ENCODE results near the gene TRABD2B. TPM values are rescaled to one million over a fixed set of nuclear protein-coding genes. Genes with fewer than 3 reads are reported as not detected.
A peak's percentile ranks its signal among the peaks of the same experiment; 100 is the strongest.

TRABD2B gene
- total RNA-seq, 2 donors from 2014 or later = 1.1 to 2.1 TPM

- 3% methylated on average over 42 of the region's 80 CpGs for WGBS
- DNase-seq (ENCODE audit: low spot score) = no peak
- Histone ChIP-seq H3K4me1 (replicated peaks) (no peaks in the 10 kb centered on the region), H3K27me3 (replicated peaks; ENCODE audit: insufficient read depth) (peaks cover 3% of the 10 kb centered on the region), H3K9me3 (no peaks in the 10 kb centered on the region), H3K27ac (peak overlapping the region; percentile 58 to 65), H3K4me3 (peak overlapping the region; percentile 48 to 54), H3K36me3 (no peaks in the 10 kb centered on the region)
- intact Hi-C loops (cut with DNase I) = loop anchor here (5.0 kb wide), 1 partner anchor 66 kb away; no protein-coding TSS in a partner anchor
- no peak for TF ChIP-seq POLR2AphosphoS5 (IDR thresholded peaks at IDR 0.05)
- TF ChIP-seq, protein P1, sequence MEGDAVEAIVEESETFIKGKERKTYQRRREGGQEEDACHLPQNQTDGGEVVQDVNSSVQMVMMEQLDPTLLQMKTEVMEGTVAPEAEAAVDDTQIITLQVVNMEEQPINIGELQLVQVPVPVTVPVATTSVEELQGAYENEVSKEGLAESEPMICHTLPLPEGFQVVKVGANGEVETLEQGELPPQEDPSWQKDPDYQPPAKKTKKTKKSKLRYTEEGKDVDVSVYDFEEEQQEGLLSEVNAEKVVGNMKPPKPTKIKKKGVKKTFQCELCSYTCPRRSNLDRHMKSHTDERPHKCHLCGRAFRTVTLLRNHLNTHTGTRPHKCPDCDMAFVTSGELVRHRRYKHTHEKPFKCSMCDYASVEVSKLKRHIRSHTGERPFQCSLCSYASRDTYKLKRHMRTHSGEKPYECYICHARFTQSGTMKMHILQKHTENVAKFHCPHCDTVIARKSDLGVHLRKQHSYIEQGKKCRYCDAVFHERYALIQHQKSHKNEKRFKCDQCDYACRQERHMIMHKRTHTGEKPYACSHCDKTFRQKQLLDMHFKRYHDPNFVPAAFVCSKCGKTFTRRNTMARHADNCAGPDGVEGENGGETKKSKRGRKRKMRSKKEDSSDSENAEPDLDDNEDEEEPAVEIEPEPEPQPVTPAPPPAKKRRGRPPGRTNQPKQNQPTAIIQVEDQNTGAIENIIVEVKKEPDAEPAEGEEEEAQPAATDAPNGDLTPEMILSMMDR (IDR thresholded peaks at IDR 0.05) = no peak
- no peak for TF ChIP-seq POLR2A (IDR thresholded peaks at IDR 0.05)
Observed at GRCh38 chr1:47996406-47997226, 569 bp downstream of the TRABD2B start.

GRCh38 chr1:47996060-47996405 lies 1.2 kb downstream of the TRABD2B start:
- no peaks in the 10 kb centered on the region for H3K36me3 ChIP-seq
- H3K4me3 ChIP-seq = peak overlapping the region; percentile 48 to 54
- no peaks in the 10 kb centered on the region for H3K9me3 ChIP-seq
- H3K27ac ChIP-seq = peak overlapping the region; percentile 58 to 65
- 55% methylated on average over 7 of the region's 7 CpGs for WGBS
- no peaks in the 10 kb centered on the region for H3K4me1 ChIP-seq (replicated peaks)
- TF ChIP-seq, protein P1 (IDR thresholded peaks at IDR 0.05) = no peak
- TF ChIP-seq POLR2A (IDR thresholded peaks at IDR 0.05) (no peak), POLR2AphosphoS5 (IDR thresholded peaks at IDR 0.05) (no peak)
- intact Hi-C loops (cut with DNase I) = loop anchor here (5.0 kb wide), 1 partner anchor 66 kb away; no protein-coding TSS in a partner anchor
- no peak for DNase-seq (ENCODE audit: low spot score)
- peaks cover 3% of the 10 kb centered on the region for H3K27me3 ChIP-seq (replicated peaks; ENCODE audit: insufficient read depth)

GRCh38 chr1:47995306-47996050 lies 1.7 kb downstream of the TRABD2B start:
- no peaks in the 10 kb centered on the region for H3K36me3 ChIP-seq
- intact Hi-C loops (cut with DNase I) = loop anchor here (5.0 kb wide), 1 partner anchor 67 kb away; no protein-coding TSS in a partner anchor
- H3K27me3 ChIP-seq (replicated peaks; ENCODE audit: insufficient read depth) = peaks cover 3% of the 10 kb centered on the region
- no peaks in the 10 kb centered on the region for H3K4me1 ChIP-seq (replicated peaks)
- TF ChIP-seq POLR2AphosphoS5 (IDR thresholded peaks at IDR 0.05) = no peak
- TF ChIP-seq, protein P1 (IDR thresholded peaks at IDR 0.05) = no peak
- DNase-seq (ENCODE audit: low spot score) = no peak
- no peaks in the 10 kb centered on the region for H3K9me3 ChIP-seq
- no peak overlapping the region for H3K4me3 ChIP-seq
- WGBS = 67% methylated on average over 8 of the region's 8 CpGs
- H3K27ac ChIP-seq = no peak overlapping the region

- Histone ChIP-seq H3K36me3 (no peaks in the 10 kb centered on the region), H3K9me3 (no peaks in the 10 kb centered on the region), H3K4me1 (replicated peaks) (no peaks in the 10 kb centered on the region), H3K27ac (no peak overlapping the region), H3K4me3 (no peak overlapping the region), H3K27me3 (replicated peaks; ENCODE audit: insufficient read depth) (peaks cover 3% of the 10 kb centered on the region)
- DNase-seq (ENCODE audit: low spot score) = no peak
- TF ChIP-seq POLR2A (IDR thresholded peaks at IDR 0.05) (no peak), POLR2AphosphoS5 (IDR thresholded peaks at IDR 0.05) (no peak)
- TF ChIP-seq, protein P1 (IDR thresholded peaks at IDR 0.05) = no peak
- 88% methylated on average over 34 of the region's 34 CpGs for WGBS
- intact Hi-C loops (cut with DNase I) = no loop called here
Observed at GRCh38 chr1:47993881-47994625, 3.1 kb downstream of the TRABD2B start.

Data from prostate gland (tissue), 2 donors.